Left lung (tissue), 10 donors: ENCODE results near the gene WDFY1. TPM values are rescaled to one million over a fixed set of nuclear protein-coding genes. Genes with fewer than 3 reads are reported as not detected.

Source experiments
- ATAC-seq: fragments of 200-7000 bp; cut with Tn5 transposase; one replicate; pipeline ENCODE4 v1.9.1; 2020; ENCODE audit warnings: moderate library complexity
- DNase-seq, 4 donors: peaks; one replicate each; pipeline ENCODE4 v3.0.0-alpha.2; 2013 to 2020
- H3K27ac ChIP-seq, 2 donors: fragments of 200-600 bp; sonication (generic) in 1 of 2; one replicate each; pipeline versions ENCODE4 v1.5.0 to v1.8.0; 2020 to 2021
- H3K27me3 ChIP-seq, 2 donors: fragments of 200-600 bp; sonication (generic) in 1 of 2; one replicate each; pipeline versions ENCODE4 v1.5.0 to v1.8.0; 2020 to 2021
- H3K36me3 ChIP-seq, 2 donors: fragments of 200-600 bp; sonication (generic) in 1 of 2; one replicate each; pipeline versions ENCODE4 v1.5.0 to v1.8.0; 2020 to 2021
- H3K4me1 ChIP-seq, 2 donors: fragments of 200-600 bp; one replicate each; pipeline ENCODE4 v1.8.0; 2021
- H3K4me3 ChIP-seq, 2 donors: fragments of 200-600 bp; sonication (generic) in 1 of 2; one replicate each; pipeline versions ENCODE4 v1.5.0 to v1.8.0; 2020 to 2021; ENCODE audit warnings: mild to moderate bottlenecking in 1 of 2
- H3K9me3 ChIP-seq, 2 donors: fragments of 200-600 bp; sonication (generic) in 1 of 2; one replicate each; pipeline versions ENCODE4 v1.5.0 to v1.8.0; 2020 to 2021
- CTCF ChIP-seq, 2 donors: fragments of 200-600 bp; sonication (generic) in 1 of 2; IDR thresholded peaks; one replicate each; pipeline versions ENCODE4 v1.5.0 to v1.8.0; 2021; ENCODE audit warnings: antibody characterized with exemption in 2 of 2
- intact Hi-C, 2 donors: fragments of 100-400 bp; cut with DNase I; formaldehyde crosslinking; loops; one replicate each; pipeline versions ENCODE4 v1.11.2 to v1.14.2; 2022
- polyA plus RNA-seq, 6 donors: library from polyadenylated mRNA; unstranded; fragments of 120-200 nt; gene quantifications; one replicate each; pipeline ENCODE4 v1.2.1, GENCODE V29; 2013; ENCODE audit not compliant: insufficient read length in 6 of 6
- total RNA-seq, 2 donors: library from RNA; stranded (reverse); fragmentation: NEBNext Ultra II Directional; extraction: Animal tissue kit (Norgen Biotek cat#: 25700); gene quantifications; one replicate each; pipeline ENCODE4 v1.2.1, GENCODE V29; 2021
- donor health status: DM: no; HTN: yes; CAD: no.
- donor health status: DM: no; HTN: no; CAD: no.

Gene WDFY1
- total and polyA plus RNA-seq, 8 donors = 45.5 to 71.9 (median 67.5) TPM

DNA sequence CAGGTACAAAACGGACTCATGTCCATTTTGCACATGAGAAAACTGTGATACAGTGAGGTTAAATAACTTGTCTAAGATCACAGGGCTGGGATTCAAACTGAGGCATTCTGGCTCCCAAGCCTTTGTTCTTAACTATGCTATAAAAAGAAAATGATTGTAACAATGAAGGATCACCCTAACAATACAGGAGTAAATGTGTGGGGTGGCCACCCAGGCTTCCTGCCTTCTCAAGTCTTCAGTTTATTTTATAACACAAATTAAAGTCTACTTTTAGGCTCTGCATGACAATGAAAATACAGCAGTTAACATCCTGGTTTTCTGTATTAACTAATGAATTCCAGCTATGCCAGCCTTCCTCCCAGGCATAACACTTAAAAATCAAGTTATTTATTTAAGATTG lies 7.6 kb downstream of the WDFY1 start:
- TF ChIP-seq CTCF (IDR thresholded peaks at IDR 0.05) = no peak
- H3K4me3 ChIP-seq = no peak overlapping the region
- H3K36me3 ChIP-seq = no peaks in the 10 kb centered on the region
- H3K27me3 ChIP-seq = no peaks in the 10 kb centered on the region
- intact Hi-C loops = no loop called here
- H3K9me3 ChIP-seq = no peaks in the 10 kb centered on the region
- H3K27ac ChIP-seq = peak overlapping the region in 1 of 2 donors; percentile 13
- no peak for ATAC-seq
- H3K4me1 ChIP-seq = peaks cover 11 to 83% of the 10 kb centered on the region in 2 donors
- no peak for DNase-seq

- H3K4me1 ChIP-seq = peaks cover 11 to 83% of the 10 kb centered on the region in 2 donors
- intact Hi-C loops = no loop called here
- H3K36me3 ChIP-seq = no peaks in the 10 kb centered on the region
- DNase-seq = no peak
- no peak for TF ChIP-seq CTCF (IDR thresholded peaks at IDR 0.05)
- no peak overlapping the region for H3K4me3 ChIP-seq
- H3K27ac ChIP-seq = peak overlapping the region in 1 of 2 donors; percentile 13
- H3K9me3 ChIP-seq = no peaks in the 10 kb centered on the region
- no peak for ATAC-seq
- no peaks in the 10 kb centered on the region for H3K27me3 ChIP-seq
These were observed 8.2 kb downstream of the WDFY1 start for GRCh38 chr2:223936862-223937326.

- intact Hi-C loops = no loop called here
- TF ChIP-seq CTCF (IDR thresholded peaks at IDR 0.05) = no peak
- Histone ChIP-seq H3K4me3 (no peak overlapping the region), H3K9me3 (no peaks in the 10 kb centered on the region), H3K27ac (no peak overlapping the region), H3K27me3 (no peaks in the 10 kb centered on the region), H3K36me3 (no peaks in the 10 kb centered on the region), H3K4me1 (peaks cover 14 to 85% of the 10 kb centered on the region in 2 donors)
- no peak for ATAC-seq
- DNase-seq = no peak
These were observed 9.5 kb downstream of the WDFY1 start for GRCh38 chr2:223935459-223936125.

DNA sequence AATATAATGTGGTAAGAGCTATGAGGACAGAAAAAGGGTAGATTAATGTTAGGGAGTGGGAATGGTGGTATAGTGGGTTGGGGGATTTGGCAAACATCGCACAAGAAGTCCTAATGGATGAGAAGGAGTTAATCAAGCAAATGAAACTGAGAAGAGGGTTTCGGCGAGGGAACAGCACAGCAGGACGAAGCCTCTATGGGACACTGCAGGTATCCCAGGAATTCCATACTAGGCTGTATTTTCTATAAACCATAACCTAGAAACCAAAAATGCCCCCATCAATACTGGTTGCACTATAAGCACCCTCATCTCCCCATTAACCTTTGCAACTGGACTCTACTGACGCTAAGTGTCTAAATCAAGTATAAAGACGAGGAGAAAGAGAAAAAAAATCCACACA lies 10.3 kb downstream of the WDFY1 start:
- DNase-seq (no peak), ATAC-seq (no peak)
- Histone ChIP-seq H3K4me3 (no peak overlapping the region), H3K36me3 (no peaks in the 10 kb centered on the region), H3K27ac (no peak overlapping the region), H3K9me3 (no peaks in the 10 kb centered on the region), H3K4me1 (peaks cover 17 to 92% of the 10 kb centered on the region in 2 donors), H3K27me3 (no peaks in the 10 kb centered on the region)
- intact Hi-C loops = no loop called here
- no peak for TF ChIP-seq CTCF (IDR thresholded peaks at IDR 0.05)

DNA sequence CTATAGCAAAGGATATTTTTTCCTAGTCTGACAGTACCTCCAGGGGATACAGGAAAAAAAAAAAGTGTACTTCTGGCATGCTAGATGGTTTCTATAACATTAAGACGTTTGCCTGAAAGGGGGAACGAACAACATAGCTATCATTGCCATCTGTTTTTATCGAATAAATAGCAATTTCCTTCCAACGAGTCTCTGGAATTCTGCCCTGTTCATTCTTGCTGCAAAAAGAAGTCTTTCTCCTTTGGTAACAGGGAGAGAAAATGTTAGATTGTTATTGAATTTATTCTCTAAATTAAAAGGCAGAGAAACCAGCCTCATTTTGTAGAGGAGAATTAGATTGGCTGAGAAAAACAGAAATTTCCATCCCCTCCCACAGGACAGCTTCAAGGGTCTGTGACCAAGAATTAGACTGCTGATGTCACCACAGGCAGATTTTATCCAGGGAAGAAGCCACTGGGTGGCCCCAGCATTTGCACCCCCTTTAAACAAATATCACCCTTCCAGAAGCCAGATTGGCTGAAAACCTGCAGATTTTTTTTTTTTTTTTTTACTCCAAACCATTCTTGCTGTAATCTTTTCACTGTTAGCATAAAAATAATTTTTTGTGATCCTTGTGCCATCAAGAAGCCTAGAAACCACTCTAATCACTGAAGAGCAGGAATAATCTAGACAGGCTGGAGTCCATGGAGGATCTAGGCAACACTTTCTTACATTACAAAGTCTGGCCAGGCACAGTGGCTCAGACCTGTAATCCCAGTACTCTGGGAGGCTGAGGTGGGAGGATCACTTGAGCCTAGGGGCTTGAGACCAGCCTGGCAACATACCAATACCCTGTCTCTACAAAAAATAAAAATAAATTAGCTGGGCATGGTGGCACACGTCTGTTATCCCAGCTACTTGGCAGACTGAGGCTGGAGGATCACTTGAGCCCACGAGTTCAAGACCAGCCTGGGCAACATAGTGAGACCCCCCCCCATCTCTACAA lies 12.0 kb downstream of the WDFY1 start:
- H3K36me3 ChIP-seq = no peaks in the 10 kb centered on the region
- no peaks in the 10 kb centered on the region for H3K9me3 ChIP-seq
- H3K4me3 ChIP-seq = no peak overlapping the region
- ATAC-seq = no peak
- peaks cover 17 to 89% of the 10 kb centered on the region in 2 donors for H3K4me1 ChIP-seq
- intact Hi-C loops = no loop called here
- no peak for DNase-seq
- H3K27me3 ChIP-seq = no peaks in the 10 kb centered on the region
- no peak overlapping the region for H3K27ac ChIP-seq
- no peak for TF ChIP-seq CTCF (IDR thresholded peaks at IDR 0.05)
